LoVo (cell line): ENCODE measurements around the gene C5orf47.

Experiments used
- DNase-seq: peaks from one replicate; pipeline ENCODE4 v3.0.0-alpha.2; 2016; ENCODE audit warnings: low spot score

Gene C5orf47, protein sequence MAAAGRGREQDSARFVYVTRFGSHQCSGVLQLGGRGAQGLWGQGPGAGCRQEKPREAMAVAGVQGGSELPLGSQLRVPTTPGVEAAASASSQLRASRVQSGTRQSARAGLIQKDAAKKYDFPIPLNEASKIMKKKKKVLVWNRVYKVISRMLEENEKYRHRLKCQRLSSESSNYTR

DNA sequence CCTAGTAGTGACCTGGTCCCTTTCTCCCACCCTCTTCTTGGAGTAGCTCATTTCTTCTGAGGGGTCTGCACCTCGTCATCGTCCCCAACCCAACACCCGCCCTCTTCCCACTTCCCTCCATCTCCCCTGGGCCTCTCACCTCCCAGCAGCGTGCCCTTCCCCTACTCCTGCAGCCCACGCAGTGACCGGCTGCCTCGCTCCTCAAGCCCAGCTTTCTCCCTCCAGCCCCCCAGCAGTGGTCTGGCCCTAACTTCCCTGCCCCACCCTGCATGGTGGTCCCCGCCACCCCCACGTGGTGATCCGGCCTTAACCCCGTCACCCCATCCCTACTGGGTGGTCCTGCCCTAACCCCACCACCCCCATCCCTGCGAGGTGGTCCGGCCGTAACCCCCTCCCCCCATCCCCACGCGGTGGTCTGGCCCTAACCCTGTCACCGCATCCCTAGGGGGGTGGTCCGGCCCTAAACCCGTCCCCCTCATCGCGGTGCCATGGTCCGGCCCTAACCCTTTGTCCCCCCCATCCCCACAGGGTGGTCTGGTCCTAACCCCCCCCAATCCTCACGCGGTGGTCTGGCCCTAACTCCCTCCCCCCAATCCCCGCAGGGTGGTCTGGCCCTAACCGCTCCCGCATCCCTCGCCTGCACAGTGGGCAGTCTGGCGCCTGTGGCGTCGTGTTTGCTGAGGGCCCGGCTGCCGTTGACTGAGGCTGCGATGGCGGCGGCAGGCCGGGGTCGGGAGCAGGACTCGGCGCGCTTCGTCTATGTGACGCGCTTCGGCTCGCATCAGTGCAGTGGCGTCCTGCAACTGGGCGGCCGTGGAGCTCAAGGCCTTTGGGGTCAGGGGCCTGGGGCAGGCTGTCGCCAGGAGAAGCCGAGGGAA is at the start of gene C5orf47:
C5orf47 (plus strand) TSS at position 617 of the 878 bp plus-strand sequence; CDS start at position 711, 94 bp downstream.
- no peak for DNase-seq

DNA sequence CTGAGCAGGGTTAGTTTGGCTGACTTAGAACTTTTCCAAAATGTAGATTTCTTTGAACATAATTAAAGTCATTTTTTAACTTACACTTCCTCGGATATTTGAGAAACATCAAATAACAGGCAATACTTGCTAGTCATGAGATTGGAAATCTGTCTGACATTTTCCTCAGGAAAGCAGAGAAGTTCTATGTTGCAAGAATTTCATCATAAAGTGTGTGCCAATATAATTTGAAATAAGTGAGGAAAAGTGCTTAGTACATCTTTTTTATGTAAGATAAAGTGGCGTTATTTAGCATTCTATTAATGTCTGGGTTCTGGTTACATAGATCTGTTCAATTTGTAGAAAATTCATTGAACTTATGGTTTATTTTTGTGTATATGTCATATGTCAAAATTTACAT is 48.7 kb upstream of the C5orf47 start:
- DNase-seq, result no peak

DNA sequence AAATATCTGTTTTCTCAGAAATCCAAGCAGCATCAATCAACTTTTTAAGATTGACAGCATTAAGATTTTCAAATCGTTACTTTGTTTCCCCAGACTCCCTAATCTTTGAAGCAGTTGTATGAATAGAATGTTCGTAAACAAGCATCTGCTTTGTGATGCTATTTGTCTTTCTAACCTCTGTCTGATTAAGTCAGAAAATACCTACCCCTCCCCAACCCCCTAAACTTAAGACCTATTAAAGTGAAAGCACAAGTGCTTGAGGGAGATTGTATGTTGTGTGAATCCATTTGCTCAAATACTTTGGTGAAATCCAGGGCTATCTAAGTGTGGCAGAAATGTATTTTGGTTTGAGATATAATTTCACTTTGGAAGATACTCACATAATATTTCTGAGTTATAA is 47.9 kb upstream of the C5orf47 start:
- DNase-seq, result no peak

DNA sequence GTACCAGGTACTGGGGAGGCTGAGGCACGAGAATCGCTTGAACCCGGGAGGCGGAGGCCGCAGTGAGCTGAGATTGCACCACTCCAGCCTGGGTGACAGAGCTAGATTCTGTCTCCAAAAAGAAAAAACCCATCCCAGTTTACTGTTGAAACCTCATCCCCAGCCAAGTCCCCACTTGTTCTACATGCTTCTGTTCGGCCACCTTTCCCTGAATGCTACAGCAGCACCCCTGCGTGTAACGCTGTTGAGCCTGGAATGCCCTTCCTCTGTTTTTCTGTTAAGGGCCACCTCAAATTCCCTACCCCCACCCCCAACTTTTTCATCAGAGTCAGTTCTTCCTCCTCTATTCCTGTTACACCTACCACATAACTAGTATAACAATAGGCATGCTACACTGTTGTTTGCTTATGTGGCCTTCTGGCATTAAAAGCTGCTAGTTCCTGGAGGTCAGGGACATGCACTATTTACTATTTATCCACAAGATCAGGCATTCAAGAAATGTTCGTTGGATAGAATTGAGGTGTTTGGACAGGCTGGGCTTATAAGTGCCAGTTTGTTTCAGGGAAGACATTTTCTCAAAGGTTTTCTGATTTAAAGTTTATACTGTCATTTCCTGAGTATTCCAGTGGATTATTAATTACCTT is 47.1 kb upstream of the C5orf47 start:
- DNase-seq, result no peak

DNA sequence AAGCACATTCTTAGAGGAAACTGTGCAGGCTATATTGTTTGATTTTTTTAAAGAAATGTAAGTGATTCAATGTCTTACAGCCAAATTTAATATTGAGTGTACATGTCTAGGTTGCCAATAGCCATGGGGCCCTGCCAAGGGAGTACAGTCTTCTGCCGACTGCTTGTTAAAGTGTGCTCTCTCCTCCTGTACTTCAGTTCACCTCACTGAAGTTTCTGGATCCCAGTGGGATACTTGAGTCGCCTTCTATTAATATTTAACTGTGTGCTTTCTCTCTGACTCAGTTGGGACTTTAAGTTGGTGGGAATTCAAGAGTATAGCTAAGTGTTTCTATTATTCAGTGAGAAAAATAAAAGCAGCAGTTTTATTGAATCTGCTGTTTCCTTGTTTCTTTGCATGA is 44.5 kb upstream of the C5orf47 start:
- DNase-seq, result no peak

DNA sequence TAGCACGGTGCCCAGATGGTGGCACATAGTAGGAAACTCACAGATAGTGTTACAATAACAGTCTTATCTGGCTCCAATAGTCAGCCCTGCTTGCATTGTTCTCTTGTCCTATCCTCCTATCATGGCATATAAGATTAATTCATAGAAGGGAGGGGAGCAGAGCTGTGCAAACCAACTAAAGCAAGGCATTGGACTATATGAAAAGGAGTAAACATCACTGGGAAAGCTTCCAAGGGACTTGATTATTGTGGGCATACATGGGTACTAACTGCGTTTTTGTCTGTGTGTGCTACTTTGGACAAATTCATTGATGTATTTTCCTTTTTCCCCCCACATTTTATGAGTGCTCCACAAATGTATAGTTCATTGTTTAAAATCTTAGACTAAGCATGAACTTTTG is 43.8 kb upstream of the C5orf47 start:
- no peak for DNase-seq

DNA sequence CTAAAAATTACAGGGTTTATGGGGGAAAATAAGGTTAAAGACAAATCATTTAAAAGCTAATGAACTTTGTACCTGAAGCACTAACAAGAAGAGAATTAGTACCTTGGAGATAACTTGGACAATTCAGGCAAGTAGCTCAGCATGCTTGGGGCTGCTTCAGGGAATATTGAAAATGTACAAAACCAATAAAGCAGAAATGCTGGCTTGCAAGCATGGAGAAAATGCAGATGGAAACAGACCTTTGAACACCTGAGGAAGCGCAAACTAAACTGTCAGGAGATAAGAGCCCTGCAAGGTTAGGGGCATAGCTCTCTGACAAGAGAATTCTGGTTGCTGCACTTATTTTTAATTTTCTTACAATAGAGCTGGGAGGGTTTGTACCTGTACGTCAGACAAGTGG is 42.6 kb upstream of the C5orf47 start:
- no peak for DNase-seq

DNA sequence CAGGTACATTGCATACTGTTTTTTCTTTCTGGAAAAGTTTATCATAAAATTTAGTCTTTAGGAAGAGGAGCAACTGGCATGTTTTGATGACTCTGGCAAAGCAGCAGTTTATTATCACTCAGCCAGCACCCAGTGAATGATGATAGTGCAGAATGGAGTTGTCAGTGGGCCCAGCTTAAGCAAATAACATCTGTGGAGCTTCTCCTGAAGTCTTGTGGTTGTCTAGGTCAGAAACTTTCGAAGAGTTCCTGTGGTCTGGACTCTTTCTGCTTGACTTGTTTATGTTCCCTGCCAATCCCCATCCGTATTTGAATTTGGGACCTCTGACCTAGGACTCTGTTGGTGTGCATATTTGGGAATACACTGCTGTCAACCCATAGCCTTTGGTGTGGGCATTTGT is 38.1 kb upstream of the C5orf47 start:
- no peak for DNase-seq

DNA sequence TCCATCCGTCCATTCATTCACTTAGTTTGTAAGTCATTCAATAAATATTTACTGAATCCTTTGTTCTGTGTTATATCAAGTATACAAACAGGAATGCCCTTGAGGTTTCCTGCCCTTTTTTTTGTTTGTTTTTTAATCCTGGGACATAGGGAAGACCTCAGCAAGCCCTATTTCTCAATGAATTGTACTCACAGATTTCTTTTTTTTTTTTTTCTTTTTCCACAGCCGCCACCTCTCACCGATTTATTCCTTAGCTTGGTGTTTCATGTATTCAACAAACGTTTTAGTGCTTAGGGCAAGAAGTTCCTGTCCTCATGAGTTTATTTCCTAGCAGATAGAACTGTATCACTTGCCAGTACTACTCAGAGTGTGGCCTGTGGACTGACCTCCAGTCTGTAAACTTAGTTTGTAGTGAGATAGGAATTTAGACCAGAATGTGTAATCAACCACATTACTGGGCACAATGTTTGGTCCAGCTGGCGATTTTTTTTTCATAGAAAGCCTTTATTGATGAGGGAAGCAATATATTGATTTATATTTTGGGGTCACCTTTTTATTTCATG is 35.4 kb upstream of the C5orf47 start:
- DNase-seq, result no peak

DNA sequence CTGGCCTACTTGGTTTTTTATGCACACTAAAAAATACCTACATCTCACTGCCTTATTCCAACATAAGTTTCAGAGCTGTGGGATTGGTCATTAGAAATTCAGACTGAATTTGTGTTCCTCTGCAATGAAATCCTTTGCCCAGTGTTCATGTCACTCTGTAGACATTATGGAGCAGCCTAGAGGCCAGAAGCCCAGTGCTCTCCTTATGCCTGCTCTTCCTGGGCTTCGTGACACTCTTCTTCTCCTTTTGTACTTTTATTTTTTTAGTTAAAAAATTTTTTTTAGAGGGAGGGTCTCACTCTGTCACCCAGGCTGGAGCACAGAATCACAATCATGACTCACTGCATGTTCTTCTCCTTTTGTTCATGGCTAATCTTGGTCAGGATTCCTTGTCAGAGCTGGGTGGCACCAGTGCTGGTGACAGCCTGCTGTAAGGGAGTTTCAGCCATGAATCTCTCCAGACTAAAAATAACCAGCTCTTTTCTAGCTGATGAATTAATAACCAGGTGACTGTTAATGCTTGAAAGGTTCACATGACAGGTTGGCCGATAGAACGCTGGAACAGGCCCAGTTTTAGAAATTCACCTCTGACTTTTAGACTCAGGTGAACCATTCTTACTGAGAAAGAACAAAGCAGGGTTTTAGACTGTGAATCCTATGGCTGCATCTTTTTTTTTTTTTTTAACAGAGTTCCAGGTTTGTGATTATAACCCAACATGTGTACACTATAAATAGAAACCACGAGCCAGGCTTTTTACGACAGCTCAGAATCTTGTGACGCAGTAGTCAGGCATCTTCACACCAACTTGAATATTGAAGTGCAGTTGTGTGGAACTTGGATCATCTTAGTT is 34.1 kb upstream of the C5orf47 start:
- DNase-seq, result no peak

DNA sequence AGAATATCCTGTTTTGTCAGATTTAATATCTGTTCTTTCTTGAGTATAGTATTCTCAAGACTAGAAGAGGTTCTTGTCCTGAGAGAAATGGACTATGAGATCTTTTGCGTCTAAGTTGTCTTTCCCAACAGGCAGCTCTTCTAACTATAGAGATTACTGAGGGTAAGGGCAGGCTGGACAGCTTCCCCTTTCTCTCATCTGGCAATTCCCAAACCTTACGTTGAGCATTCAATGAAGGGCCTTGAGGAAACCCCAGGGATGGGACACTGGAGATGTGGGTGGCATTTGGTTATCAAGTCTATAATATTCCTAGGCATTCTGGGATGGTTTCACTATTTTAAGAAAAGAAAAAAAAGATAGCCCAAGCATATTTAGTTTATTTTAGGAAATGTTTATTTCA is 28.0 kb upstream of the C5orf47 start:
- no peak for DNase-seq

DNA sequence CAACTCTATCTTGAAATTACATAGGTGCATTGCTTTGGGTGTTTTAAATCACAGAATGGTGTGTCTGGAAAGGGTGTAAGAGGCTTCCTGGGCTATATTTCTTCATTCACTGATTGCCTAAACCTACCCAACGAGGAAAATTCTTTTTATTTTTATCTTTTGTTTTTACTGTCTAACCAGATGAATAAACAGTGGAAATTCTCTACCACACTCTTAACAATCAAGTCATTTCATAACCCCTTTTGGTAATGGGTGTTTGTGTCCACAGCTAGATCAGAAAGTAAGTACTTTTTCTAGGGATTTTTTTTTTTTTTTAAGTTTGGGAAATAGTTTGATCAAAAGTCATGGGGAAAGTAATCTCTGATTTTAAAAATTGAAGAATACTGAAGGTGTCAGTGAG is 27.6 kb upstream of the C5orf47 start:
- DNase-seq, result no peak

DNA sequence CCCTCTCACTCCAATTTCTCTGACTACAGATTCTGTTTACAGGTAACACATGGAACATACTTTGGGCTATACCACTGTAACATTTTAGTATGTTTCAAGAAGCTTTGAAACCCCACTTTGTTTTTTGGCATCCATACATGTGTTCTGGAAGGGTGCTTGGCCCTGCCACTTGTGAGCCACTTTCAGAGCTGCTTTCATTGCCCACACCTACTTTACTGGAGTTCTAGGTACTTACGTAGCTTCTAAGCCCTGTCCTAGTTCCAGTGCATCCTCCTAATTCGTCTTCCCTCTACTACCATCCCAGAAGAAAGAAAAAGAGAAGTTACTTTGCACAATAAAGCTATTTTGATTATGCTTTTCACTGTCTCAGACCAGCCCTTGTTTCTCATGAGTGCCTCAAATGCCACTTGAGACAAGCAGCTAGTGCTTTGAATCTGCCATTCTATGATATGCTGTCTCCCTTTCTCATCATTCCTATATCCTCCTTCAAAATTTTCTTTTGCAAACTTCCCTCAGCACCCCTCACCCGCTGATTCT is 26.5 kb upstream of the C5orf47 start:
- DNase-seq, result no peak

DNA sequence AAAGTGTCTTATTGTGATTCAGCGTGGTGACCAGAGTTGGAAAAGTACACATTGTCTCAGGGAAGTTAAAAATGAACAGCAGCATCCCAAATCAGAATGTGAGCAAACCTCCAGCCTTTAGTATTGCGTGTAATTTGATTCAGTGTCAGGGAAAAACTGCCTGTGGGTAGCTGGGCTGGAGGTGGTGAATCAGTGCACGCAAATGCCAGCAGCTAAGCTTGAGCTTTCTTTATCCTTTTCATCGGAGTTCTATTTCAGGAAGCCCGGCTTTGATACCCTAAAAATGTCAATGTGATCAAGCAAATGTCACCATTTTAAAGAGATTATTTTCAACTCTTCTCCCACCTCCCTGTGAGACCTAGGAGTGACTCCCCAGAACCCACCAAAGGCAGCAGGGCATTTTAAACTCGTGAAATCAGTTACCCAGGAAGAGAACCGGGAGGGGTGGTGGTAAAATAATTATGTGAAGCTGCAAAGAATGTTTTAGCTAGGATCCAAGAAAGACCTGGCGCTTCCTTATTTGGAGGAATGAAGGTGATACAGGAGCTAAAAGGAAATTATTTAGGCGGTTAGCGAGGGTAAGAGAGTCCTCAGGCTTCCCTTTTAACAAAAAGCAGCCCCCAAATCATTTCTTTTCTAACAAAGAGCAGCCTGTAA is 25.7 kb upstream of the C5orf47 start:
- DNase-seq, result no peak

DNA sequence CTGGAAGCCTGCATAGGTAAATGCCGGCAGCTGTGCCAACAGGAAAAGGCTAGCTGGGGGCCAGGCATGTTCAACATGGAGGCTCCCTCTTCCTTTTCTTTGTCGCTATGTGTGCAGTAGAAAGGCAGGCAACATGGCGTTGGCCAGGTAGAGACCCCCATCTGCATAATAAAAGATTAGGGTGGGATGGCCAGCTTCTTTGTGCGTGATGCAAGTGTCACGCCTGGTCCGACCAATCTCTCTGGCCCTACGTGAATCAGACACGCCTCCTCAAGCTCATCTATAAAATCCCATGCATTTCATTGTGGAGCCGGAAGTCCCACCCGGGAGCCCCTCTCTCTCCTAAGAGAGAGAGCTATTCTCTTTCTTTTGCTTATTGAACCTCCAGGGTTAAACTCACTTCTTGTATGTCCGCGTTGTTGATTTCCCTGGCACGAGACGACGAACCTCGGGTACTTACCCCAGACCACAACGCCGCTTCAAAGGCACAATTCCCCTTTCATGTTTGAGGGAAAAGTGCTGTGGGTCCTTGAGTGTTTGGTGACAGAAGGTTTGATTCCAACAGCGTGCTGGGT is 25.0 kb upstream of the C5orf47 start:
- DNase-seq, result no peak

DNA sequence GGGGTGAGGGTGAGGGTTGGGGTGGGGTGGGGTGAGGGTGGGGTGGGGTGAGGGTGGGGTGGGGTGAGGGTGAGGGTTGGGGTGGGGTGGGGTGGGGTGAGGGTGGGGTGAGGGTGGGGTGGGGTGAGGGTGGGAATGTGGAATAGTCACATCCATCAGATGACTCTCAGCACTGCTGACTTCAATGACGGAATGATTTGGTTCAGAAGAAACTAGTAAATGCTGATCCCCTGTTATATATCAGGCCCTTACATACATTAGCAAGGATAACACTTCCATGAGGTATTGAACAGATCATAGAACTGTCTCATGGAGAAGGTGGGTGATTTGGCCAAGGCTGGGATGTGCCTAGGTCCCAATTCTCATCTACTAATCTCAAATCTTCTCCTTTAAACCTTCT is 24.5 kb upstream of the C5orf47 start:
- no peak for DNase-seq

DNA sequence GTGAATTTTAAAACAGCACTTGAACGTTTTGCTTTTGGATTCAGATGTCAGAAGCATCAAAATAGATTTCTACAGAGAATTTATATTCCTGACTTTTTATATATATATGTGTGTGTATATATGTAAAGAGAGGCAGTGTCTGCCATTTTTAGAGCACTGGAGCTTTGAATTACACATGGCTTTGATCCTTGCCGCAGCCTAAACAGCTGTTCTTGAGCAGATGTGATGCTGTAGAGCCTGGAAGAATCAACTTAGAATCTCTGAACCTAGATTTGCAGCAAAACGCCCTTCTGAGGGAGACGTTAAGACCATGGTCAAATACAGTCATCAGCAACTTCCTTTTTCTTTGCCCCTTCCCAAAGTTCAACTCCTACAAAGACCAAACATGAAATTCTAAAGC is 21.7 kb upstream of the C5orf47 start:
- no peak for DNase-seq

DNA sequence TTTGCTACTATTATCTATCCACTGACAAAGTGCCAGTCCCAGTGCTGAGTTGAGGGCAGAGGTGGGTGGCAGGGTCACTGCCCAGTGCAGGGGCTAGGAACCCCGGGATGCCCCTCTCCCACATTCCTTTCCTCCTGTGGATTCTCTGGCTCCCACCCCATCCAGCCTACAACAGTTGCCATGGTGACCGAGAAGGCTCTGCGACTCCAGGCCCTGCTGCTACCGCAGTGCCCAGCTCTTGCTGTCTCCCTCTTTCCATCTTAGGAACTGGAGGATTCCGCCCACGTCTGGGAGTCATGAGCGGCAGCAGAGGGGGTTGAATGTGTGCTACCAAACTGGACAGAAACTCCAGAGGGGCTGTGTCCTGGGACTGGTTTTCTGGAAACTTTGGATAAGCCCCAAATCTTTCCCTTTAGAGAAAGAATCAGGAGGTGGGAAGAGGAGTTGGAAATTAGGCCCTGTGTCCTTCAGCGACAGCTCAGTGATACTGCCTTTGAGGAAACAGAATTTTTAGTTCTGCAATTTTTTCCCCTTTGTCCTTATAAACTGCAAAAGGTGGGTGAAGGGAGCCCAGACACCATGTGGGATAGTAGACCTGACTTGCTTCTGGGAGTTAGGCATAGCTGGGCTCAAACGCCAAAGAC is 20.7 kb upstream of the C5orf47 start:
- no peak for DNase-seq

DNA sequence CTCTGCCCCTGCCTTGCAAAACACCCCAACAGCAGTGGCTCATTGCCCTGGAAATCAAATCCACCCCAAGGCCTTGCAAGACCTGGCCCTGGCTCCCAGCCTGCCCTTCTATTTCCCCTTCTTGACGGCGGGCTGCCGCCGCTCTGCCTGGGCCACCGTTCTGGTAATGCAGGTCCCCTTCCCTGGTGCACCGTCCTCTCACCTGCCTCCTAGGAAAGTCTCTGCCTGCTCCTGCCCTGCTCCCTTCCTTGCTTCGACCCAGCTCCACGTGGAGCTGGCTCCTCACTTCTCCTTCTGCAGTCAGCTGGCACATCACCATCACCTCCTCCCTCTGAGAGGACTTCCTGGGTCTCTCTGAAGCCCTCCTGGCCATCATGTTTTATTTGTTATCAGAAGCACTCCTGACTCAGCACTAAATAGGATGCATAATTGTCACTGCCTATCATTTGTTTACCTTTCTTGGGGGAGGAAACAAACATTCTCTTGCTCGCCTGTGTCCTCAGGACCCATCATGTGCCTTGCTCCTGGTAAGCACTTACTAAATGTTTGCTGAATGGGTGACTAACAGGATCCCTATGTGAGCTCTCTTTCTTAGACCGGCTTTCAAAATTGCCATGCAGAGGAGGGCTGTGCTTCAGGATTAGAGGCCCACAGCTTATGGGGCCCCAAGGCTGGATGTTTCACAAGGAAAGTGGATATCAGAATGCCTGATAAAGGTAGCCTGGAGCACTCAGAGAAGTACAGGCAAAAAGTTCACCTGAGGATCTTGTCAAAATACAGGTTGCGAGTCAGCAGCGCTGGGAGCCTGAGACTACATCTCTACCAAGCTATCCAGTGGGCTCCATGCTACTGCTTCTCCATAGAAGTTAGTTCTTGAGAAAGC is 19.6 kb upstream of the C5orf47 start:
- DNase-seq, result no peak
